CD4-positive, alpha-beta T cell treated with Interleukin-4 for 4 hours (primary cell): Measurements from ENCODE around the gene INSL3.
"Not testable (repeated sequence)": the region's sequence is repeated elsewhere in the genome, so short reads cannot be mapped to it uniquely, and the experiment has no call there.

Experiments used
- DNase-seq: peaks from one replicate; pipeline ENCODE4 v3.0.0-alpha.2; 2020

INSL3 gene

DNA sequence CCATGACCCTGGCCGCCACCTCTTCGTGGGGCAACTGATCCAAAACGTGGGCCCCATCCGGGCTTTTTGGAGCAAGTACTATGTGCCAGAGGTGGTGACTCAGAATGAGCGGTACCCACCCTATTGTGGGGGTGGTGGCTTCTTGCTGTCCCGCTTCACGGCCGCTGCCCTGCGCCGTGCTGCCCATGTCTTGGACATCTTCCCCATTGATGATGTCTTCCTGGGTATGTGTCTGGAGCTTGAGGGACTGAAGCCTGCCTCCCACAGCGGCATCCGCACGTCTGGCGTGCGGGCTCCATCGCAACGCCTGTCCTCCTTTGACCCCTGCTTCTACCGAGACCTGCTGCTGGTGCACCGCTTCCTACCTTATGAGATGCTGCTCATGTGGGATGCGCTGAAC lies 9.6 kb downstream of the INSL3 start:
- DNase-seq, result no peak

DNA sequence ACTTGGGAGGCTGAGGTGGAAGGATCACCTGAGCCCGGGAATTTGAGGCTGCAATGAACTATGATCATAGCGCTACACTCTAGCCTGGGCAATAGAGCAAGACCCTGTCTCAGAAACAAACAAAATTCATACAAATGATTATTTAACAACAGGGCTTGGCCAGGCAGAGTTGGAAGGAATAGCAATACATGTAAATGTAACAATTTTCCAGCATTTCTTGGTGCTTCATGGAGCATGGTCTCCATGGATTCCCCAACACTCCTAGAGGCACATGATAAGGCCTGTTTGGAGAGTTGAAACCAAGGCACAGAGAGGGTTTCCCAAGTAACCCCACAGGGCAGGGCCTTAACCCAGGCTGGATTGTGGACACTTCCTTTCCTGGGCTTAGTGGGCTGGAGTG lies 10.2 kb downstream of the INSL3 start:
- DNase-seq, result no peak

- DNase-seq, result no peak
These were observed 13.5 kb downstream of the INSL3 start for GRCh38 chr19:17807731-17808316.

DNA sequence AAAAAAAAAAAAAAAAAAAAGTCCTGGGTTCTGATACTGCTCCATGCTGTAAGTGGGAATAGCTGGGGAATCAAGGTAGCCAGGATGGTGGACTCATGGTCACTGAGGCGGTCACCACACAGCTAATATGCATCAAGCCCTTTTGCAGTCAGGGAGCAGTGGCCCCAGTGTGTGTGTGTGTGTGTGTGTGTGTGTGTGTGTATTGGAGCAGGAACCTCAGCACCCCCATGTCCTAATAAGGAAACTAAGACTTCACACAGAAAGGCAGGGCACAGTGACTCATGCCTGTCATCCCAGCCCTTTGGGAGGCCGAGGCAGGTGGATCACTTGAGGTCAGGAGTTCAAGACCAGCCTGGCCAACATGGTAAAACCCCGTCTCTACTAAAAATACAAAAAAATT lies 14.4 kb downstream of the INSL3 start:
- DNase-seq, result peak; percentile 17

- DNase-seq, result no peak
These were observed 15.9 kb downstream of the INSL3 start for GRCh38 chr19:17805427-17805826.

DNA sequence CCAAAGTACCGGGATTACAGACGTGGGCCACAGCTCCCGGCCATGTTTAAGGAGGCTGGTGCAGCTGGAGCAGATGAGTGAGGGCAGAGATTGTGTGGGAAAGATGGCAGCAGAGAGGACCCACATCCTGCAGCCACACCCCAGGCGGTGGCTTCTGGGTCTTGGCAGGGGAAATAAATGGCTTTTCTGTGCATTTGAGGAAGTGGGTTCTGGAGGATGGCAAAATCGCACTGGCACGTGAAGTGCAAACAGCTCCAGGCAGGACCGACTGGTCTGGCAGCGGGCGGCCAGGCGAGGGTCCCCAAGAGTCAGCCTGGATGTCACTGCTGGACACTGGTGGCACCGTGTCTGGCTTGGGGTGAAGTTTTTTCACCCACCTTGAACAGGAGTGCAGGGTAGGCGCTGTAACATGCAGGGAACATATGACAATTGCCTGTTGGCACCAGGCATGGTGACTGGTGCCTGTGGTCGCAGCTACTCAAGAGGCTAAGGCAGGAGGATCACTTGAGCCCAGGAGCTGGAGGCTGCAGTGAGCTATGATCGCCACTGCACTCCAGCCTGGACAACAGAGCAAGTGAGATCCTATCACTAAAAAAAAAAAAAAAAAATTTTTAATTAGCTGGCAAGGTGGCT lies 17.9 kb downstream of the INSL3 start:
- peak; percentile 47 for DNase-seq

GRCh38 chr19:17802137-17802858 lies 19.0 kb downstream of the INSL3 start:
- no peak for DNase-seq

DNA sequence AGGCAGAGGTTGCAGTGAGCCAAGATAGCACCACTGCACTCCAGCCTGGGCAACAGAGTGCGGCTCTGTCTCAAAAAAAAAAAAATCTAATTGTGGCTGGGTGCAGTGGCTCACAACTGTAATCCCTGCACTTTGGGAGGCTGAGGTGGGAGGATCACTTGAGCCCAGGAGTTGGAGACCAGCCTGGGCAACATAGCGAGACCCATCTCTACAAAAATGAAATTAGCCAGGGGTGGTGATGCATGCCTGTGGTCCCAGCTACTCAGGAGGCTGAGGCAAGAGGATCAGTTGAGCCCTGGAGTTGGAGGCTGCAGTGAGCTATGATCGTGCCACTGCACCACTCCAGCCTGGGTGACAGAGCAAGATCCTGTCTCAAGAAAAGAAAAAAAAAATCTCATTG lies 22.7 kb downstream of the INSL3 start:
- DNase-seq, result not testable (repeated sequence)

GRCh38 chr19:17797424-17798201 lies 23.7 kb downstream of the INSL3 start:
- no peak for DNase-seq

DNA sequence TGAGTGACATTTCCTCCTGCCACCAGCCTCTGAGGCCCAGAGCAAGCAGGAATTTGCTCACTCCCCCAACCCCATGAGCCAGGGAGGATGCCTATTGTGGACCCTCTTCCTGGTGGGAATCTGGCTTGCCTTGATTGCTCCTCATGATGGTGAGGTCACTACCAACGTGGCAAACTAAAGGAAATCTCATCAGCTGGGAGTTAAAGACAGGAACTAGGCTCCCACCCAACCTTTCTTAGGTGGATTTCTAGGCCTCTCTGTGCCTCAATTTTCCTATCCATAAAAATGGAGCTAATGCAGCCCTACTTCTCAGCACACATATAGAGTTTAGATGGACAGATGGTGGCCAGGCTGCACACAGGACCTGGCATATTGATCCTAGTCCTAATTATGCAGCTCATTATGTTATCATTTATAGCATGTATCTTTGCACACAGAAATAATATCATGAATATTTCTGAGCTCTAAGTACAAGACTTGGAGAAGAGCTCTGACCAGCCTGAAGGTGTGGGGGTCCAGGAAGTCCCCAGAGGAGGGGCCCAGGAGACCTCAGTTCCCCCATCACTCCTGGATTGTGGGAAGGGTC lies 24.4 kb downstream of the INSL3 start:
- DNase-seq, result no peak

DNA sequence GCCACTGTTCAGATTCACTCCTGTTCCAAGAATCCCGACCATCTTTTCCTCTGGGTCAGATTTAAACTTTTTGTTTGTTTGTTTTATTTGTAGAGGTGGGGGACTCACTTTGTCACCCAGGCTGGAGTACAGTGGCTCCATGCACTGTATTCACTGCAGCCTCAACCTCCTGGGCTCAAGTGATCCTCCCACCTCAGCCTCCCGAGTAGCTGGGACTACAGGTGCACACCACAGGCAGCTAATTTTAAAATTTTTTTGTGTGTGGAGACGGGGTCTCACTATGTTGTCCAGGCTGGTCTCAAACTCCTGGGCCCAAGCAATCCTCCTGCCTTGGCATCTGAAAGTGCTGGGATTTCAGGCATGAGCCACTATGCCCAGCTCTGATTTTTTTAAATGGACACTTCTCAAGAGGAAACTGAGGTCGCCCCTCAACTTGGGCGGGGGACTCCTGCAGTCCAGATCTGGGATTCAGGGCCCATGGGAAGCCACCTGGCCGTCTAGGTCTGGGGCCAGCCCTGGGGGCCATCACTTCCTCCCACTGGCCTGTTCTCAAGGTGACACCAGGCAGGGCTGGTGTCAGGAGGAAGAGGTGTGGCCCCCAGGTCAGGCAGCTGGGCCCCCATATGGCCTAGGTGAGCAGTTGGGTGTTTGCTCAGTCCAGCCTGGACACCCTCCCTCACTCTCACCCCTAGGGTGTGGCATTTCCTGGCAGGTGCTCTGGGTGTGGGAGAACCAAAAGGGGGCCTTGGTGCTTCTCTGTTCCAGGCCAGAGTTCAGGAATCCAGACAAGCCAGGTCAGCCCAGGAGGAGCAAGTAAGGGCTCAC lies 25.1 kb downstream of the INSL3 start:
- no peak for DNase-seq

GRCh38 chr19:17795495-17795856 lies 25.8 kb downstream of the INSL3 start:
- no peak for DNase-seq

DNA sequence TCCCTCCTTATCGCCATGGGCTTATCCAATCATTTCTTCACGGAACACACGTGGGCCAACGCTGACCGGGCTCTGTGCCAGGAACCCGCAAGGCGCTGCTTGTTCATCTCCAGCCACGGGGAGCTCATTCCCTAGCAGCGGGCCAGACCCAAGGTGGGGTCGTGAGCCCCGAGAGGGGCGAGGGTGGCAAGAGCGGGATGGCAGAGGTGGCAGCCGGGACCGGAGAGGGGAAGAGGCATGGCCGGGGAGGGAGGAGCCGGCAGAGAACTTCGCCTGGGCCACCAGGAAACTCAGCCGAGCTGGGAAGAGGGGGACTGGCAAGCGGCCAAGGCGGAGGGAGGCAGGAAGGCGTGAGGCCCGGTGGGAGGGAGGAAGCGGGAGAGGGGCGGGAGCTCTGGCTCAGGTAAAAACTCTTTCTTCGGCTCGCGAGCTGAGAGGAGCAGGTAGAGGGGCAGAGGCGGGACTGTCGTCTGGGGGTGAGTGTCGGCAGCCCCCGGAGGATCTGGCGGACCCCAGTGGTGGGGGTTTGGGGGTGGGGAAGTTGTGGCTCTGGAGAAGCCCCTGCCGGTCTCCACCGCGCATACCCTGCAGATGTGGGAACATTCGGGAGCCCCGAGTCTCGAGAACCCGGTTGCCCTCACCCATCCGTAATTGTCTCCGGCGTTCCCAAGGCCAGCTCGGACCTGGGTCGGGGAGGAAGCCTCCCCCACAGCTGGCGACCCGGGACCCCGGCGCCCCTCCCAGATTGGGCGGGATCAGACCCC lies 26.4 kb downstream of the INSL3 start, which contains the start of gene B3GNT3:
Gene B3GNT3, plus strand, starts transcription at position 408 of the 764 bp plus-strand sequence. CDS start 12,670 bp downstream, outside the sequence.
- no peak for DNase-seq

DNA sequence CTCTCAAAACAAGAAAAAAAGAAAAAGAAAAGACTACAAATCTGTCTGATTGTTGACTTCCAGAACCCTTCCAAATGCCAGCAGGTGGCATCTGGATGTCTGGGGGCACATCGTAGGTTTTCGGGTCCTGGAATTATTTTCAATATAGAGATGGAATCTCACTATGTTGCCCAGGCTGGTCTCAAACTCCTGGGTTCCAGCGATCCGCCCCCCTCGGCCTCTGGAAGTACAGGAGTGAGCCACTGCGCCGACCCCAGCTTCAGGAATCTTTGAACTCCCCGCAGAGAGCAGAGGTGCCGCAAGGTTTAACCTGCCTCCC lies 26.9 kb downstream of the INSL3 start:
- no peak for DNase-seq

DNA sequence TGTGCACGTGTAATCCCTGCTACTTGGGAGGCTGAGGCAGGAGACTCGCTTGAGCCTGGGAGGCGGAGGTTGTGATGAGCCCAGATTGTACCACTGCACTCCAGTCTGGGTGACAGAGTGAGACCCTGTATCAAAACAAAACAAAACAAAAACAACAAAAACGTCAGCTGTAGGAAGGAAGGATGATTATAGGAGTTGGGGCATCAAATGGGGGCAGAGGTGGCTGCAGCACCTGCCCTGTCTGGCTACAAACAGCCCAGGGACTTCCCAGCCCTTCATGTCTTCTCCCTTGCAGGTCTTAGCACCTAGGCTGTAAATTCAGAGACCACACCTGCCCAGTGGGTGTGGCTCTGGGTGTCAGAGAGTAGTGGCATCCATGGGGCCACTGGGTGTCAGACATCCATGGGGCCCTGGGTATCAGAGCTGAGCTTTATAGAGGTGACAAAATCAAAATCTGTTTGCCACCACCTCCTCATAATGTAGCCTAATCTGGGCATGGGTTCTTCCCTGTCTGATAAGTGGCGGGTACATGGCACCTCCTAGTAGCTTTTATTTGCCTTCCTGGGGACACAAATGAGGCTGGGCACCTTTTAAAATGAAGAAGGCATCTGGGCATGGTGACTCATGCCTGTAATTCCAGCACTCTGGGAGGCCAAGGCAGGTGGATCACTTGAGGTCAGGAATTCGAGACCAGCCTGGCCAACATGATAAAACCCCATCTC lies 31.1 kb downstream of the INSL3 start:
- no peak for DNase-seq

GRCh38 chr19:17788632-17789031 lies 32.7 kb downstream of the INSL3 start:
- DNase-seq, result no peak

GRCh38 chr19:17787274-17787913 lies 33.9 kb downstream of the INSL3 start:
- DNase-seq, result no peak

- peak; percentile 65 for DNase-seq
These were observed 36.9 kb downstream of the INSL3 start for GRCh38 chr19:17784201-17785008.

- DNase-seq, result not testable (repeated sequence)
These were observed 37.6 kb downstream of the INSL3 start for GRCh38 chr19:17783721-17784120.
